Placental epithelial cell (primary cell): ENCODE results near the gene IP6K2. TPM values are rescaled to one million over a fixed set of nuclear protein-coding genes. Genes with fewer than 3 reads are reported as not detected.

Source experiments
- small RNA-seq: library from RNA; depleted of rRNA; stranded (forward); fragments of <200 nt; gene quantifications from one replicate; pipeline ENCODE3, GENCODE V24; 2012
- total RNA-seq: library from RNA; depleted of rRNA; stranded (reverse); fragments of >200 nt; gene quantifications from 2 replicates; pipeline ENCODE4 v1.2.3, GENCODE V29; 2012

IP6K2 gene
- total RNA-seq: 69.5 and 105 TPM in 2 replicates

GRCh38 chr3:48716982-48717746, at the start of gene IP6K2:
IP6K2 (minus strand) TSS chr3:48717221; CDS start chr3:48695291, 21,930 bp downstream.

GRCh38 chr3:48685603-48686511, 31.2 kb downstream of the IP6K2 start, which contains the start of gene NCKIPSD:
NCKIPSD (minus strand) TSS chr3:48685915; CDS start chr3:48685807, 108 bp downstream.

DNA sequence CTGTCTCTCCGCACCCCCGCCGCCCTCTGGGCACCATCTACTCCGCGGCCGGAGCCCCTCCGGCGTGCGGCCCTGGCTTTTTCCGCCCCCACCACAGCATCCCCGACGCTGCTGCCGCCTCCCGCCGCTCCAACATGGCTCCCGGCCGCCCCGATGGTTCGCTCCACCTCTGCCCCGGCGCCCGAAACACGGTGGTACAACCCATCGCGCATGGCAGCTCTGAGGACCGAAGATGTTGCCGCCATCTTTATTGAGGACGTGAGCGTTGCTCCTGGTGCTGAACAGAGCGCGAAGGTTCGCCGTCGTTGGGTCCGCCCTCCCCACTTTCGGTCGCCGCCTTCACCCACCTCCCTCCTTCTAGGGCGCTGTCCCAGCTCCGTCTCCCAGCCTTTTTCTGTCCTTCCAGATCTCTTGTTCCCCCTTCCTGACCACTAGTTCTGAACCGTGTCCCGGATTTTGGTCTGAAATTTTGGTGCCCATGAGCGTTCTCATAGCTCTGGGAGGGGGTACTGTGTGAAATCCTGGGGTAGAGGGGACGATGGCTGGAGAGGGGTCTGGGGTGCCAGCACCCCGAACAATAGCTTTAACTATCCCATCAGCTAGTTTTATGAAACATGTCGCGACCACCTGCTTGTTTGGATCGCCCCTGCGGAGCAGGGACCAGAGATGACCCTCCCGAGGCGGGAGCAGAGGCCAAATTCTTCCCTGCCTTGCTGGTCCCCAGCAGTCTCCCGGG, 54.1 kb downstream of the IP6K2 start, which contains the start of gene CELSR3:
CELSR3 (minus strand) TSS at position 134 of the 736 bp plus-strand sequence. CDS start 252 bp downstream, outside the sequence.

Small RNAs within 50 kb of the gene (small RNA-seq; reads per million reads assigned to genes)
- gene AC141002.1: not detected

Other genes with a start within 250 kb of the IP6K2 start
- gene SHISA5, start 213.0 kb downstream of the IP6K2 start, total RNA-seq: 93.0 and 94.6 TPM in 2 replicates
- 87.2 and 116 TPM in 2 replicates for gene PFKFB4, start 160.4 kb downstream of the IP6K2 start, total RNA-seq
- 61.6 and 106 TPM in 2 replicates for gene UCN2, start 153.4 kb downstream of the IP6K2 start, total RNA-seq
- 678 and 886 TPM in 2 replicates for gene COL7A1, start 121.9 kb downstream of the IP6K2 start, total RNA-seq
- 380 and 765 TPM in 2 replicates for gene UQCRC1, start 107.6 kb downstream of the IP6K2 start, total RNA-seq
- gene TMEM89, start 95.5 kb downstream of the IP6K2 start, total RNA-seq: 0.39 TPM in 1 of 2 replicates, not detected in the other
- 44.0 and 52.7 TPM in 2 replicates for gene SLC26A6, start 81.8 kb downstream of the IP6K2 start, total RNA-seq
- gene CELSR3, start 54.3 kb downstream of the IP6K2 start, total RNA-seq: 1.6 and 2.4 TPM in 2 replicates
- gene NCKIPSD, start 31.3 kb downstream of the IP6K2 start, total RNA-seq: 11.4 and 15.3 TPM in 2 replicates
- 32.2 and 67.3 TPM in 2 replicates for gene PRKAR2A, start 130.7 kb upstream of the IP6K2 start, total RNA-seq
- gene SLC25A20, start 181.7 kb upstream of the IP6K2 start, total RNA-seq: 9.4 and 16.1 TPM in 2 replicates
- 54.8 and 55.4 TPM in 2 replicates for gene ARIH2, start 201.6 kb upstream of the IP6K2 start, total RNA-seq